T-helper 9 cell (primary cell): ENCODE measurements around the gene DIAPH3.

Source experiments
- DNase-seq: peaks from one replicate; pipeline ENCODE4 v3.0.0-alpha.2; 2020

The DIAPH3 gene

DNA sequence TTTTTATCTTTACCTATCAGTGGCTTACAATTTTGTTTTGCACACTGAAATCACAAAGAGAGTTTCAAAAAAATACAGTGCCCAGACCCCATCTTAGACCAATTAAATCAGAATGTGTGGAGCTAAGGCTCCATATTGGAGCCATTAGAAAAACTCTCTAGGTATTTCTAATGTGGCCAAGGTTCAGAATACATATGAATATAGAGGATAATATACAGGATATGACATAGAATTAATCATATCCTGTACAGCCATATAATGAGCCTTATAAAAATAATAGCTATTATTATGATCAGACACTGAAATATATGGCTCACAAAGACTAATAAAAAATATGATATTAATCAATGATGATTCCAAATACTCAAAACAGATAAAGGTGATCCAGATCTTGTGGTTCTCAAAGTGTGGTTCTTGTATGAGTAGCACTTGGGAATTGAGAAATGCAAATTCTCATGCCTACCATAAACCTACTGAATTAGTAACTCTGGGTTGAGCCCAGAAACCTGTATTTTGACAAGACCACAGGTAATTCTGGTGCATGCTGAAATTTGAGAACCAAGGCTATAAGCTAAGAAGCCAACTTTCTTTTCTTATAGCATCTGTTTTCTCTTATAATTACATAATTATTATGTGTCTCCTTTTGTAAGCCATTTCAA is 408.0 kb downstream of the DIAPH3 start:
- DNase-seq: no peak

DNA sequence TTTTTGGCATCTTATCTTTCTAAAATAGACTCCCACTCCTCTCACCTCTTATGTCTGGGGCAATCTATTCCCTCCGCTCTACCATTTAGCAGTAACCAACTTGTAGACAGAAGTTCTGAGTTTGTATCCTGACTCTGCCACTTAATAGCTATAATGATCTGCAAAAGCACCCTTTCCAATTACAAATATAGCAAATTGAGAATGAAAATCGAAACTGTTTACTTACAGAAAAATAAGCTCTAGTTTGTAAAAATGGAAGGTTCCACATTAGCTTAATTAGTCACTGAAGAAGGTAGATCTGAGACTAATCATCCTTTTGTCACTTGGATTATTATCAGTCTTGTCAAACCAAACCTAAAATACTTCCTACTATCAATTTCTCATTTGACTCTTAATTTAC is 409.3 kb downstream of the DIAPH3 start:
- no peak for DNase-seq

DNA sequence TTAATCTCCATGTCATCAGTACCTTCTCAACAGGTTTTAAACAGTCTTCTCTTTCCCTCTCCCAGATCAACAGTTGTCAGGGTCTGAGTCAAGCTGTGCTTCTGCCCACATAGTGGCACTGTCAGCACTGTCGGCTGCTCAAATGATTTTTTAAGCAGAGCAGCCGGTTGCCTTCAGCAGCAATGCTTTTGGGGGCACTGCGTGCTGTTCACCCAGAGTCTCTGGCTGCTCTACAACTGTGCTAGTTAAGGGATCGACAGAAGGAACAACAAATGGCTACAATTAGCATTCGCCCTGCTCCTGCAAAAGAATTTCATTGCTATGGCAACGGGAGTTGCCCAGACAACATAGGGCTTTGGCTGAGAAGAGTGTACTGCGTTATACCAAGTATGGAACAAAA is 412.9 kb downstream of the DIAPH3 start:
- DNase-seq: no peak

DNA sequence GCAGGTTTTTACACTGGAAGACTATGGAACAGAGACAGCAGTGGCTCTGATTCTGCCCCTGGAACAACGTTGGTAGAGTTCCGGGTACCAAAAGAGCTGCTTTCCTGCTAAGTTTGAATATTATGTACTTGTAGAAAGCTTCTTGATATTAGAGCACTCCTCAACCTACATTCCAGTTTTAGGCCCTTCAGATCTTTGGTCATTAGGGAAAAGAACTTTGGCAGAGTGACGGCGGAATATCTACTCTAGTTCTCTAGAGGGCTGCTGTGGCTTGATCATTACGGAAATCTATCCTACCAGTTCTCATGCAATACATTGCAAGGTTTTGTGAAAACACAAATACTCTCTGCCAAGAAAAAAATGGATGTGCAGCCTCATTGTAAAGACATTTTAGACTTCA is 415.7 kb downstream of the DIAPH3 start:
- DNase-seq: no peak

DNA sequence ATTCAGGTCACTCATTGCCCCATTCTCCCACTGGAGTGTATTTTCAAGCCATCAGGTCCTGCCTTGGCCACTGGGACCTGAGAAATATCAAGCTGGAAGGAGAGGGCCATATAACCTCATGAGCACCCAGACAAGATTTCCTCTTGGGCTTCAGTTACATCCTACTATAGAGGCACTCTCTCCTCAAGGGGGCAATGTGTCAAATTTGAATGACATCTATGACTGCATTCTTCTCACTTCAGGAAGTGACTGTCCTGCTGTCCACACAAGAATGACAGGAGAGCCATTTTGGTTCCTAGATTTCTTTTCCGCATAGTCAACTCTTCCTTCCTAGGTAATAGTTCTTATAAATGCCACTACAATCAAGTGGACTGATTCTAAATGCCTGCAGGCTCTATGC is 416.2 kb downstream of the DIAPH3 start:
- DNase-seq: no peak

DNA sequence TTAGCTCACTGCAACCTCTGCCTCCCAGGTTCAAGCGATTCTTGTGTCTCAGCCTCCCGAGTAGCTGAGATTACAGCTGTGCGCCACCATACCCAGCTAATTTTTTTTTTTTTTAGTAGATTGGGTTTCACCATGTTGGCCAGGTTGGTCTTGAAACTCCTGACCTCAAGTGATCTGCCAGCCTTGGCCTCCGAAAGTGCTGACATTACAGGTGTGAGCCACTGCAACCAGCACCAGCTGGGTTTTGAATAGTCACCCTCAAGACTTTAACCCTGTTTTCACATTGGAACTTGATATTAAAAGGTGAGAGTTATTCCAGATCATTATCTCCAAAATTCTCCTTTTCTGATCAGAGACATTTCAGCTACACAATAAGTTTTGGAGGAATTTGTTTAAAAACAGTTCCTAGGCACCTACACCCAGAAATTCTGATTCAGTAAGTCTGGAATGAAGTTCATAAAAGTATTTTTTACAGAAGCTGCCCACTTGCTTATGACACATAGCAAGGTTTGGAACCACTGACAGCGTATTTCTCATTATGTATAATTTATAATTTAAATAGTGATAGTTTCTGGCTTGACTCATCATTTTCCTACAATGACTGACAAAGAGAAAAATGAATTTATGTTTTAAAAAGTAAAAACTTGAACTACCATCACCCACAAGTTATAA is 417.3 kb downstream of the DIAPH3 start:
- DNase-seq: no peak

DNA sequence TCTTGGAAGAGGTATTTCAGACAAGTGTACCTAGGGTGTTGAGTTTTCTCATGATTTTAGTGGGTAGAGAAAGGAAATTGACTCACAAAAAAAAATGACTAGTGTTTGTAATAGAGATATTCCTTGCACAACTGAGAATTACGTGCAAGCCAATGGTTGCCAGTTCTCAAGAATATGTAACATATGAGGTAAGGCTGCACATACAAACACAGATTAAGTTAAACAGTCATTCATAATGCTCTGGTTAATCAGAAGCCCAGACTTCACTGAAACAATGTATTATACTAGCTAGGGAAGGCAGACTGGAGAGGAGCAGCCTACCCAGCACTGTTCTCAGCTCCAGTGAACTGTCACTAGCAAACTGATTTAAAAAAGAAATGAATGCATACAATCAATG is 418.3 kb downstream of the DIAPH3 start:
- DNase-seq: no peak

DNA sequence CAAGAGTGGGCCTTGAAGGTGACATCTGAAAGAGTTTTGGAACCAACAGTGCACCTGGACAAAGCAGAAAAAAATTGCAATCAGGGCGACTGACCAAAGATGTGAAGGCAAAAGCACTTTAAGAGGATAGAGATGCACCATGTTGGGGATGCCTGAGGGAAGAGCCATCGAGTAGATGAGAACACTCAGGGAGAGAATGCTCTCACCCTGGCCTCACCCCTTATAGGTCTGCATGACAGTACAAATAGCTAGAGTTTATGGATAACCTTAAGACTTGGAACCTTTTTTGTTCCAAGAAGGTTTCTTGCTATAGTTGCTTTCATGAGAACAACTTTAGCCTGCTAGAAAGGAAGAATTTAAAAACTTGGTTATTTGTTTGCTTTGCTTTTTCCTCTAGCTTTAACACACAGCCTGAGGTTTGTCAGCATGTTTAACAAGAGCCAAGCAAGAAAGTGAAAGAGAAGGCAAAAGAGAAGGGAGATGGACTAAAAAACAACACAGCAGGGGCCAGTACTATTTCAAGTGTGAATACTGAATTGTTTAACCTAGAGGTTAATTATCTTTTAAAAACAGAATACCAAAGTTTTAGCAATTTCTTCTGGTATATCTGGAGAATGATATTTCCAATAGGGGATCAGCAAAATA is 418.9 kb downstream of the DIAPH3 start:
- no peak for DNase-seq

DNA sequence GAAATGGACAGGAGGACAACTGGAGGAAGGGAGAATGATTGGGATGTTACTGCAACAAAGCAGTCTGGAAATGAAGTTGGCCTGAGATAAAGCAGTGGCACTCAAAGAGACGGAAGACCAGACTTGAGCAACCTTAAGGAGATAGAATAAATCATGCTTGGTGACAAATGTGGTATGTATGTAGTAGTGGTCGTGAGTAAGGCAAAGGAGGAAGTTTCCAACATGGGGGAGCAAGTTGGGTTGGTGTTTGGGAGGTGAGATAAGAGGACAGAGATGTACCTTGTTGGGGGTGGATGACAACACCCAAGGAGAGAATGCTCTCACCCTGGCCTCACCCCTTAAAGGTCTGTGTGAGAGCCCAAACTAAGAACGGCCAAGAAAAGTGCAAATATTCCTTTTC is 420.5 kb downstream of the DIAPH3 start:
- no peak for DNase-seq

DNA sequence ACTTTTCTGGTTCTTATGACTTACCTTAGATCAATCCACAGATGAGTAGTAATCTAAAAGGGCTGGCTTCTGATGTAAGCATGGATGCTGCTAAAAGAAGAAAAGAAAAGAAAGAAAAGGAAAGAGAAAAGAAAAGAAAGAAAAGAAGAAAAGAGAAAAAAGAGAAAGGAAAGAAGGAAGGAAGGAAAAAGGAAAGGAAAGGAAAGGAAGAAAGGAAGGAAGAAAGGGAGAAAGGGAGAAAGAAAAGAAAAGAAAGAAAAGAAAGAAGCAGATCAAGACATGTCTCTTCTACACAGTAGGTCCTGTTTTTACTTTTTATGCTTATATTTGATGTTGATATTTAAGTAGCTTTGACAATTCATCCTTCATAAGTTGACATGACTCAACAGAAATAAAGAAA is 421.3 kb downstream of the DIAPH3 start:
- no peak for DNase-seq

DNA sequence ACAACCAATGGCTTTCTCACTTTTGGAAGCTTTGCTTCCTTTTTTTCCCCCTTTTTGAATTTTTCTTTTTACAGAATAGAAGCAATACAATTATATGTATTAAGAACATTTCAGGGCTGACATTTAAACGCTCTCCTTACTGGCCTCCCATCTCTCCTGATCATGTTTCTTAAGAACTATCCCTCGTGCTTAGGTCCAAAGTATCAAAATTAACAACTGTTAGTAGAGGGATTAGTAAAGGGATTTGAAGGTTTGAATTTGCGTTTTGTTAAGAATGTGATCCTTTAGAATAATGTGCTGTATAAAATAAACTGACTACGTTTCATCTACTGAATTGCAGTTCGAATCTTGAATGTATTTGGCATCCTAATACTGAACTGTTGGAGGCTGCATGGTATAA is 424.8 kb downstream of the DIAPH3 start:
- no peak for DNase-seq

DNA sequence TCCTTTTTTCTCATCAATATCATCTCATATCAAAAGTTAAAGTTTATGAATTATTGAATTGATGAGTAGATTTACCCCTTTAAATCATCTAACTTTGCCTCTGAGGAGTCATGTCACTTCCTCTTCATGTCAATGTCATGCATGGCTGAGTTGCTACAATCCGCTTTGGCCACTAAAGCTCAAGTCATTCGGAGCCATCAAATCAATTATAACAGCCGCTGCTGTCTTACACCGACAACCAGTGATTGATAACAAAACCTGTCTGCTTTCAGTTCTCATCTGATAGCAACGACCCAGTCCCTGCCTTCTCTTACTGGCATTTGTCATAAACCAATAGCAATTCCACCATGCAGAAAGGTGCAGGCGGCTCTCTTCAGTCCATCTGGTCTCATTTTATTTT is 429.3 kb downstream of the DIAPH3 start:
- DNase-seq: no peak

DNA sequence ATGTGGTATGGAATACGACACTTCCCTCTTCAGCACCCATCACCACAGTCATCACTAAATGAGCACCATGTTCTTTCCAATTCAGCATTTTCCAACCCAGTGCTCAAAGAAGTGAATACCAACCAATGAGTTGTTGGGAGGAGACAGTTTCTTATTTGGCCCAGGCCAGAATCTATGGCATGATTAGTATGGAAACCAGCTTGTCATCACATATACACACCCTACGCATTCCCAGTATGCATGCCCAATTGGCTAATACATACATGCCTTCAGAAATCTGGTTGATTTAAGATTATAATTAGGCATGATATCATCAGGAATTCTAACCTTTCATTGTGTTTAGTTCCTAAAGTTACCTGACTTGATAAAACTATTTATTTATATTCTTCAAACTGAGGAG is 430.0 kb downstream of the DIAPH3 start:
- DNase-seq: no peak

DNA sequence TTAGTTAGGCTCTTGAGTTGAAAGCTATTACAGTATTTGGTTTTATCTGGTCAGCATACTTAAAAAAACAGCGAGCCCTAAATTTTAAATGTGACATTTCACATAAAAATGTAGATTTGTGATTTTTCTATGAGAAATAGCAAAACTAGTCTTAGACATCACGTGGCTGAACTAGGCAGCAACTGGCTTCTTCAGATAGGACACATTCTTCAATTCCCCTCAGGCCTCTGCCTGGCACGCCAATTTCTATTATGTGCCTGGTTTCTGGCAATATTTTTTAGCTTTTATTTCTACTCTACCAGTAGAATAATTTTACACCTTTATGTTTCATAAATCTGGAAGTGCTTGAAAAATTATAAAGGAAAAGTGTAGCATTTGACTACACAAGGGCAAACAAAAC is 433.7 kb downstream of the DIAPH3 start:
- no peak for DNase-seq

DNA sequence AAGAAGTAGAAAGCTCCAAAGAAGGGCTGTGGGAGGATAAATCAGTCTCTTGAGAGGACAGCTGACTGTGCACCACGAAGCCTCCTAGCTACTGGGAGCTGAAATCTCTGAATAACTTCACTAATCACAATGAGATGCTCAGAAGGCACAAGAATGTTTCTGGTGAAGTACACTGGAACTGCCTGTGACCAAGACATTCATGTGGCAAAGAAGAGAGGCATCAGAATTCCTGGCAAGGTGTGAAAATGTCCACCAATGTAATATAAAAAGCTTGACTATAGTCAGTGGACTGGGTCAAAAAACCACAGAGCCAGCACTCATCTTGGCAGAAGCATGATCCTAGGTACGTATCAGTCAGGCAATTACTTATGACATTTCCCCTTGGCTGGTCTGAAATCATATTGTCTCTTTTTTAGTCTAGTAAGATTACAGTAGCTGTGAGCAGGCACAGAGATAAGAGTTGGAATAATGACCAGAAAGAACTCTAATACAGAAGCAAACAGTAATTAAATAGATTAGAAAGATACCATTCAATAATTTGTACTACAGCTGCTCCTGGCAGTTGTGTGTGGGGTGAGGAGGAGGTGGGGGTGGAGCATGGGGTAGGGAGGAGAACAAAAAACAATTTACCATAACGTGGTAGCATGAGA is 434.7 kb downstream of the DIAPH3 start:
- DNase-seq: no peak

DNA sequence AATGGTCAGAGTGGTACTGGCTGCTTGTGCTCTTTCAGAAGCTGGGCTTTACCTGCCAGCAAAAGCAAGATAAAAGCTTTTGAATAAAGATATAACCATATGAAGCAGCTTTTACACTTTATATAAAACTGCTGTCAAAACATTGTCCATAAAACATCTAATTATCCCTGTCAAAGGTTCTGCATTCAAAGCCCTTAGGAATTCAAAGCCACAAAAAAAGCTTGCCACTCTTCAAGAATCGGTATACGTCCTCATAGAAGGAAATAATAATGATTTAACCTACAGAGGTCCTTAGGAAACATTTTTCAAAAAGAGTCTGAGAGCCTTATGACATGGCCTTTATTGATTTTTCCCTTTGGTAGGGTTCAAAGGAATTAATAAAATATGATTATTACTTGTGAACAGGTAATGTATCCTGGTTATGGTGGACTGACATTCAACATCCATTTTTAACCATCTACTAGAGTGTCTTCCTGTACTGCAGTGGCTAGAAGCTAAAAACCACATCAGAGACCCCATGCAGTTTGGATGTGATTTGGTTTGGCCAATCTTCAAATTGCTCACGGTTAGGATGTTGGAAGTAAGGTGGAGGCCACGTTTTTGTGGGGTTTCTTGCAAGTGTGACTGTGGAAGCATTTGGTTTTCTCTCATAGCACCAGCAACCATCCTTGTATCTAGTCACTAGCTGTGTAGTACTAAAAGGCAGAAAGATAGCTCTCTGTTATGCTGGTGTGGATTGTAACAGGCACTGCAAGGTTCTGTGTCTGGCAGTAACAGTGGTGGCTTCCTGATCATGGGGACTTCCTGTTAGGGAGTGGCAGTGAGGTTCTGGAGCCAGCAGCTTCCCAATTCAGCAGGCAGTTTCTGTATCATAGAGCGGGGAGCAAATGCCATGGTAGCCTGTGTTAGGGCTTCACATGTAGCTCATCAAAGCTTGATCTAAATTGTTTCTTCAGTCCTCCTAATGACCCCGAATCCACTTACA is 441.5 kb downstream of the DIAPH3 start:
- no peak for DNase-seq

DNA sequence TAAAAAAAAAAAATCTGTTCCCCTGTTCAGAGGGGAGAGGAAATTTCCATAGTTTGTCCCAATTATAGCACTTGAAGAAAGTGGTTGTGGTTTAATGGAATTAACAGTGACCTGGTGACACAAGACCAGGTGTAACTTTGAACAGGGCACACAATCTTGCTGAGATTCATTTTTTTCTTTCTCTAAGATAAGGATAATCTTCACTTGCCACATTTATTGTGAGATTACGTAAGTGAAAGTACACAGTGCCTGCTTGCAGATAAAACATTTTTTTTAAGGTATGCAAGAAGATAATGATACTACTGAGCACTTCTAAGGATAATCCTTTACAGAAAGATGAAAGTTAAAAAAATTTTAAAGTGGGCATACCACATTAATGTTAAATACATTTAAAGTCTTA is 448.1 kb downstream of the DIAPH3 start:
- no peak for DNase-seq

DNA sequence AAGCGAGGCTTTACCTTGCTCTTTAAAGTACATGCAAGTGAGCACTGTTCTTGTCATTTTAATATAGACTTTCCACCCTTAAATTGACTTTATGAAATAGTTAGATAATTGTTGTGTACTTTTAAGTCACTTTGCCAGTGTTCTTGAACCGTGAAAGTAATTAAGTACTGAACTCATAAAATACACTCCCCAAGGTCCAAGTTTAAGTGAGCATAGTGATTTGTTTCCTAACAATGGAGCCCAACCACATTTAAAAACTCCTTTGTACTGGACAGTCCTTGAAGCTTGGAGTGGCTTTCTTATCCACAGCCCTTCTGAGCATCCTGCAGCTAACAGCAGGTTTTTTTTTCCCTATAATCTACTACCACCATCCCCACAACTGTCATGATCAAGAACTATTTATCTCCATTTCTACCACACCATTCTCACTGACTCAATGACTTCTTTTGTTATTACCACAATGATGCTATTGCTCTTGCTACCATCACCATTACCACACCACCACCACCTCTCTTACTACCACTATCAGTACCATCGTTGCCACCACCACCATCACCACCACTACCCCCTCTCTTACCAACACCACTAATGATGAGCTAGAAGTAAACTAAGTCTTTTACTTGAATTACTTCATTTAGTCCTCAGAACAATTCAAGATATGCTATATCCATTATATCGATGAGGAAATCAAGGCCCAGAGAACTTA is 452.6 kb downstream of the DIAPH3 start:
- DNase-seq: no peak

DNA sequence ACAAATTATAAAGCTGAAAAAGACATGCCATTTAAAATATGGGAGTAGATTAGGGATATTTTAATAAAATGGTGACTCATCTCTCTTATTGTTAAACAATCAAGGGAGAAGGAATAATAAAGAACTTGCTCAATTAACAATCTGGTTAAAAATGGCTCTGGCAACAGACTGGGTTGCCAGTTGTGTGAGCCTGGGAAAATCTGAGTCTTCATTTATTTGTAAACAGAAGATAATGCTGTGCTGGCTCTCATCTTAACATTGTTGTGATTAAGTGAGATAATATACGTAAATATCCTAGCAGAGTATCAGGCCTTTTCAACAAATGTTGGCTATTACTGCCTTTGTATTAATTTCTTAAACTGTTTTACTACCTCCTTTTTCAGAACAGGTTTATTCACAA is 453.3 kb downstream of the DIAPH3 start:
- no peak for DNase-seq

DNA sequence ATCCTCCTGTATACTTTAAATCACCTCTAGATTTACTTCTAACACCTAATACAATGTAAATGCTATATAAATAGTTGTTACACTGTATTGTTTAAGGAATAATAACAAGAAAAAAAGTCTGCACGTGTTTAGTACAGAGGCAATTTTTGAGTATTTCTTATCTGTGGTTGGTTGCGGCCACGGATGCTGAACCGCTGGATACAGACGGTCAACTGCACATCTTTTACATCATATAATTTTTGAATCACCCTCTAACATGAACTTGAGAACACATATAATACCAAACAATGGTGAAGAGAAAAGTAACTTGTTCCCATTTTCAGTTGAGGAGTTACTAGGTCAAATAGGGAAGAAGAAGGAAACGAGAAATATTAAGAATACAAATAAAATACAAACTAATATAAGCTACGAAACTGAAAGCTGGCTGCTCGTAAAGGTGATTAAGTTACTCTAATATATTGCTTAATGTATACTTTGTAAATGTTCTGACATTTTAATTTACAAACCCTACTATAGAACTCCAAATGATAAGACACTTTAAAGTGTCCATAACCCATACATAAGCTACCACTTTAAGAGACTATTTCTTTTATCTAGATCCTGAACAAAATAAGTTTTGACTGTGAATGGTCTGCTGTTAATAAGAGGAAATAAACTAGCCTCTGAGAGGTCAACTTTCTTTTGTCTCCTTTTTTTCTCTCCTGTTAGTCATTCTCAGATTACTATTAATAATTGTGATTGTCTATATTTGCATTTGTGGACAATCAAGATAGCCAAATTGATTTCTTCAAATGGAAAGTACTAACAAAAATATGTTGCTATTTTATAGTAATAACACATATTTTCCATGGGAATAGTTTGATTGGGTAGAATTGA is 457.4 kb downstream of the DIAPH3 start:
- DNase-seq: no peak

DNA sequence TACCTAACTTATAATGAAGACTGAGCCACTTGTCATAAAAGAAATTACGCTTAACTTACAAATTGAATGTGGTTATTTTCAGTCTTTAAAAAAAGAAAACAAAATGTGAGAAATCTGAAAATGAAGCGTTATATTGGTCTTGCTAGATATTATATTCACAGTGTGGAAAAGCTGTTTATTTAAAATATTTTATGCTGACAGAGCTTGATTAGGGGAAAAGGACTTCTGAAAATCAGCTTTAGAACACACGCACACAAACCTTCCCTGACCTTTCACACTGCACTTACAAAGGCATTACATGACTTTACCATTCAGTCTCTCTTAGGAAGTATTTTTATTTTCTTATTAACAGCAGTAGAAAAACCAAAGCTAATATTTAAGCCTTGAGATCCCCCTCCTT is 461.5 kb downstream of the DIAPH3 start:
- DNase-seq: no peak
